Neuron (in vitro differentiated cells): ENCODE measurements around the gene ANKRD44.

ENCODE experiments used
- H2AFZ ChIP-seq: one replicate; pipeline ENCODE4 v1.6.1; 2013; ENCODE audit warnings: low read depth, mild to moderate bottlenecking, inconsistent platforms, low read length, moderate library complexity
- H3K27me3 ChIP-seq: one replicate; pipeline ENCODE4 v1.6.1; 2013; ENCODE audit warnings: low read length; ENCODE audit not compliant: insufficient read depth
- H3K36me3 ChIP-seq: one replicate; pipeline ENCODE4 v1.6.1; 2013; ENCODE audit warnings: low read length; ENCODE audit not compliant: insufficient read depth
- H3K4me1 ChIP-seq: one replicate; pipeline ENCODE4 v1.6.1; 2013; ENCODE audit warnings: low read length; ENCODE audit not compliant: insufficient read depth
- H3K4me3 ChIP-seq: 2 replicates; pipeline ENCODE4 v1.5.1; 2013; ENCODE audit warnings: mild to moderate bottlenecking, low read length, moderate library complexity
- H3K9me3 ChIP-seq: one replicate; pipeline ENCODE4 v1.6.1; 2013; ENCODE audit warnings: low read length

The ANKRD44 gene

GRCh38 chr2:196965651-196966050 is 344.9 kb downstream of the ANKRD44 start:
- no peaks in the 10 kb centered on the region for H3K9me3 ChIP-seq
- H3K4me3 ChIP-seq: no peak overlapping the region
- peaks cover 6% of the 10 kb centered on the region for H3K4me1 ChIP-seq
- H3K36me3 ChIP-seq: no peaks in the 10 kb centered on the region
- H3K27me3 ChIP-seq: no peaks in the 10 kb centered on the region
- no peak overlapping the region for H2AFZ ChIP-seq

GRCh38 chr2:196963961-196964360 is 346.6 kb downstream of the ANKRD44 start:
- Histone ChIP-seq H3K27me3 (no peaks in the 10 kb centered on the region), H3K4me3 (no peak overlapping the region), H3K36me3 (no peaks in the 10 kb centered on the region), H3K9me3 (no peaks in the 10 kb centered on the region), H2AFZ (no peak overlapping the region), H3K4me1 (peaks cover 6% of the 10 kb centered on the region)

- H3K36me3 ChIP-seq: no peaks in the 10 kb centered on the region
- H3K4me3 ChIP-seq: no peak overlapping the region
- peaks cover 6% of the 10 kb centered on the region for H3K4me1 ChIP-seq
- no peak overlapping the region for H2AFZ ChIP-seq
- H3K9me3 ChIP-seq: no peaks in the 10 kb centered on the region
- H3K27me3 ChIP-seq: no peaks in the 10 kb centered on the region
Observed at GRCh38 chr2:196963043-196963442, 347.5 kb downstream of the ANKRD44 start.

- H3K27me3 ChIP-seq: no peaks in the 10 kb centered on the region
- H2AFZ ChIP-seq: no peak overlapping the region
- H3K4me3 ChIP-seq: no peak overlapping the region
- peaks cover 5% of the 10 kb centered on the region for H3K4me1 ChIP-seq
- no peaks in the 10 kb centered on the region for H3K9me3 ChIP-seq
- no peaks in the 10 kb centered on the region for H3K36me3 ChIP-seq
Observed at GRCh38 chr2:196962325-196962724, 348.3 kb downstream of the ANKRD44 start.

GRCh38 chr2:196961889-196962288 is 348.7 kb downstream of the ANKRD44 start:
- Histone ChIP-seq H3K36me3 (no peaks in the 10 kb centered on the region), H3K27me3 (no peaks in the 10 kb centered on the region), H2AFZ (no peak overlapping the region), H3K9me3 (no peaks in the 10 kb centered on the region), H3K4me3 (no peak overlapping the region), H3K4me1 (peaks cover under 1% of the 10 kb centered on the region)

GRCh38 chr2:196959734-196960338 is 350.7 kb downstream of the ANKRD44 start:
- Histone ChIP-seq H3K4me3 (no peak overlapping the region), H3K27me3 (no peaks in the 10 kb centered on the region), H2AFZ (no peak overlapping the region), H3K36me3 (no peaks in the 10 kb centered on the region), H3K9me3 (no peaks in the 10 kb centered on the region), H3K4me1 (peaks cover 6% of the 10 kb centered on the region)

GRCh38 chr2:196959281-196959680 is 351.3 kb downstream of the ANKRD44 start:
- Histone ChIP-seq H3K4me1 (peaks cover 6% of the 10 kb centered on the region), H3K9me3 (no peaks in the 10 kb centered on the region), H3K27me3 (no peaks in the 10 kb centered on the region), H3K4me3 (no peak overlapping the region), H3K36me3 (no peaks in the 10 kb centered on the region), H2AFZ (no peak overlapping the region)

- Histone ChIP-seq H3K9me3 (no peaks in the 10 kb centered on the region), H3K4me3 (no peak overlapping the region), H2AFZ (no peak overlapping the region), H3K36me3 (no peaks in the 10 kb centered on the region), H3K27me3 (no peaks in the 10 kb centered on the region), H3K4me1 (peaks cover 6% of the 10 kb centered on the region)
Observed at GRCh38 chr2:196957881-196958525, 352.6 kb downstream of the ANKRD44 start.

GRCh38 chr2:196957442-196957841 is 353.1 kb downstream of the ANKRD44 start:
- H3K27me3 ChIP-seq: no peaks in the 10 kb centered on the region
- H3K9me3 ChIP-seq: no peaks in the 10 kb centered on the region
- peaks cover 6% of the 10 kb centered on the region for H3K4me1 ChIP-seq
- H2AFZ ChIP-seq: no peak overlapping the region
- no peaks in the 10 kb centered on the region for H3K36me3 ChIP-seq
- no peak overlapping the region for H3K4me3 ChIP-seq

- no peak overlapping the region for H3K4me3 ChIP-seq
- no peaks in the 10 kb centered on the region for H3K9me3 ChIP-seq
- H3K27me3 ChIP-seq: no peaks in the 10 kb centered on the region
- H2AFZ ChIP-seq: no peak overlapping the region
- H3K36me3 ChIP-seq: no peaks in the 10 kb centered on the region
- peaks cover 6% of the 10 kb centered on the region for H3K4me1 ChIP-seq
Observed at GRCh38 chr2:196956069-196956468, 354.5 kb downstream of the ANKRD44 start.

- H3K36me3 ChIP-seq: no peaks in the 10 kb centered on the region
- H3K9me3 ChIP-seq: no peaks in the 10 kb centered on the region
- H3K4me1 ChIP-seq: peaks cover 6% of the 10 kb centered on the region
Observed at GRCh38 chr2:196955036-196955435, 355.5 kb downstream of the ANKRD44 start.

GRCh38 chr2:196954001-196954400 is 356.6 kb downstream of the ANKRD44 start:
- H3K4me3 ChIP-seq: no peak overlapping the region
- H3K9me3 ChIP-seq: no peaks in the 10 kb centered on the region
- no peak overlapping the region for H2AFZ ChIP-seq
- peaks cover 6% of the 10 kb centered on the region for H3K4me1 ChIP-seq
- H3K27me3 ChIP-seq: no peaks in the 10 kb centered on the region
- no peaks in the 10 kb centered on the region for H3K36me3 ChIP-seq

More at GRCh38 chr2:196955036-196955435, 355.5 kb downstream of the ANKRD44 start:
- Histone ChIP-seq H3K27me3 (no peaks in the 10 kb centered on the region), H2AFZ (no peak overlapping the region), H3K4me3 (no peak overlapping the region)

- Histone ChIP-seq H3K9me3 (no peaks in the 10 kb centered on the region), H3K4me3 (no peak overlapping the region), H2AFZ (no peak overlapping the region), H3K36me3 (no peaks in the 10 kb centered on the region), H3K27me3 (no peaks in the 10 kb centered on the region), H3K4me1 (peaks cover 6% of the 10 kb centered on the region)
Observed at GRCh38 chr2:196952936-196953335, 357.6 kb downstream of the ANKRD44 start.

- H3K27me3 ChIP-seq: no peaks in the 10 kb centered on the region
- H2AFZ ChIP-seq: no peak overlapping the region
- peaks cover 6% of the 10 kb centered on the region for H3K4me1 ChIP-seq
- no peaks in the 10 kb centered on the region for H3K9me3 ChIP-seq
- H3K4me3 ChIP-seq: no peak overlapping the region
- H3K36me3 ChIP-seq: no peaks in the 10 kb centered on the region
Observed at GRCh38 chr2:196951973-196952372, 358.6 kb downstream of the ANKRD44 start.
